Cerebellar nuclear complex (tissue), 1 donor: ENCODE measurements around the gene KLK15.

Experiments used
- DNase-seq, 2 experiments: peaks; one replicate each; lab custom pipeline; 2025; lab: John Stamatoyannopoulos, UW

Gene KLK15

DNA sequence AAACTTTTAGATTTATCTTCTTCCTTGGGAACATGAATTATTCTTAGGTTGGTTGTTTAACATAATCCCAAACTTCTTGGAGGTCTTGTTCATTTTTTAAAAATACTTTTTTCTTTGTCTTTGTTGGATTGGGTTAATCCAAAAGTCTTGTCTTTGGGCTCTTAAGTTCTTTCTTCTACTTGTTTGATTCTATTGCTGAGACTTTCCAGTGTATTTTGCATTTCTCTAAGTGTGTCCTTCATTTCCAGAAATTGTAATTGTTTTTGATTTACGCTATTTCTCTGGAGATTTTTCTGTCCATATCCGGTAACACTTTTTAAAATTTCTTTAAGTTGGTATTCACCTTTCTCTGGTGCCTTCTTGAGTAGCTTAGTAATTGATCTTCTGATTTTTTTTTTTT lies 9.8 kb upstream of the KLK15 start:
- no peak for DNase-seq

DNA sequence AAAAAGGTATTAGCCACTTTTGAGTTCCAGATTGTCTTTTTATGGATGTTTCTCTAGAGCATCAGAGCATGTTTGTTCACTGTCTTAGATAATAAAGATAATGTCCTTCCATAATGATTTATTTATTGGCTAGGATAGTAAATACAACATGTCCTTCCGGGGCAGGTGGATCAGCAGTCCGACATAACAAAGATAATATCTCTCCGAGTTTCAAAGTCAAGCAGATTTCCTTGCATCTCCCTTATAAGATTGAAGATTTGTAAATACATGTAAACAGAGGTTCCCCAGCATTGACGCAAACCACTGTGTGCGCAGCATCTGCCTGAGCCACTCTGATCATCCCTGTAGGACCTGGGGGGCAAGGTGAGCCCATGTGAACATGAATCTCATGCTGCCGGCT lies 8.8 kb upstream of the KLK15 start:
- DNase-seq: no peak

DNA sequence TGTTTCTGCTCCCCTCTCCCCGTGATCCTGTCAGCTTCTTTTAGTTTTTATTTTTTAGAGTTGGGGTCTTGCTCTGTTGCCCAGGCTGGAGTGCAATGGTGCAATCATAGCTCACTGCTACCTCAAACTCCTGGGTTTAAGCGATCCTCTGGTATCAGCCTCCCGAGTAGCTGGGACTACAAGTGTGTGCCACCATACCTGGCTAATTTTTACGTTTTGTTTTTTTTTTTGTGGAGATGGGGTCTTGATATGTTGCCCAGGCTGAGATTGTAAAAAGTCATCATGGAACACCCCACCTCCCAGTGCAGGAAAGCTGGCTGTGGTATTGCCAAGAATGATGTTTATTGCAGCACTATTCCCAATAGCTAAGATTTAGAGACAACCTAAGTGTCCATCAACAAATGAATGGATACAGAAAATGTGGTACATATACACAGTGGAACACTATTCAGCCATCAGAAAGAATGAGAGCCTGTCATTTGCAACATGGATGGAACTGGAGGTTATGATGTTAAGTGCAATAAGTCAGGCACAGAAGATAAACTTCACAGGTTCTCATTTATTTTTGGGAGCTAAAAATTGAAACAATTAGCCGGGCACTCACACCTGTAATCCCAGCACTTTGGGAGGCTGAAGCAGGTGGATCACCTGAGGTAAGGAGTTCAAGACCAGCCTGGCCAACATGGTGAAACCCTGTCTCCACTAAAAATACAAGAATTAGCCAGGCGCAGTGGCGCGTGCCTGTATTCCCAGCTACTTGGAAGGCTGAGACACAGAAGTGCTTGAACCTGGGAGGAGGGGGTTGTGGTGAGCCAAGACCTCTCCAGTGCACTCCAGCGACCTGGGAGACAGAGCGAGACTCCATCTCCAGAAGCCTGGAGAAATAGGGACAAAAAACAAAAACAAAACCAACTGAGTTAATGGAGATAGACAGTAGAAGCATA lies 6.6 kb upstream of the KLK15 start:
- DNase-seq: no peak

DNA sequence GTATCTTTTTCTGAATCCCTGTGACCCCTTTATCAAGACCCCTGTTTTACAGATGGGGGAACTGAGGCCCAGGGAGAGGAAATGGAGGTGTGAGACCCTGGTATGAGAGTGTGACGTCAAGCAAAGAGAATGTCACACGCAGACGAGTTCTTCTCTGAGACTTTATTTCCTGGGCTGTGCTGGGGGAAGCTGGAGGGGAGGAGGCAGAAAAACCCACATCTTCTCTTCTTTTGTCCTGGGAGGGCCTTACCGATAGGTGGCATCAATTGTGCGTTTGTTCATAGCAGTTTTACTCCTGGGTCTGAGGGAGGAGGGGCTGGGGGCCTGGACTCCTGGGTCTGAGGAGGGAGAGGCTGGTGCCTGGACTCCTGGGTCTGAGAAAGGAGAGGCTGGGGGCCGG lies 4.9 kb upstream of the KLK15 start:
- DNase-seq: no peak

DNA sequence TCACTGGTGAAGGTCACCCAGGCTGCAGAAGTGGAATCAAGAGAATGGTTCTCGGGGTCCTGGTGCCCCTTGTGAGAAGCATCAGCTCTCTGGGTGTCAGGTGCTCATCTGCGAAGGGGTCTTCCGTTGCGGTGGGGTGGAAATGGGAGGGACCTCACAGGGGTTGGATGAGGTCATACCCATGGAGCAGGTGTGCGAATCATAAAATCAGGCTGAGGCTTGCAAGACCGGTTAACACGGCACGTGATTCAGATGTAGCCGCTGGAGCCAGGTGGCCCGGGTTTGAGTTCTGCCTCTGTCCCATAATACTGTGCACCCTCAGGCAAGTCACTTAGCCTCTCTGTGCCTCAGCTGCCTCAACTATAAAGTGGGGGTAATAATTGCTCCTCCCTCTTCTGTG lies 3.9 kb upstream of the KLK15 start:
- no peak for DNase-seq

DNA sequence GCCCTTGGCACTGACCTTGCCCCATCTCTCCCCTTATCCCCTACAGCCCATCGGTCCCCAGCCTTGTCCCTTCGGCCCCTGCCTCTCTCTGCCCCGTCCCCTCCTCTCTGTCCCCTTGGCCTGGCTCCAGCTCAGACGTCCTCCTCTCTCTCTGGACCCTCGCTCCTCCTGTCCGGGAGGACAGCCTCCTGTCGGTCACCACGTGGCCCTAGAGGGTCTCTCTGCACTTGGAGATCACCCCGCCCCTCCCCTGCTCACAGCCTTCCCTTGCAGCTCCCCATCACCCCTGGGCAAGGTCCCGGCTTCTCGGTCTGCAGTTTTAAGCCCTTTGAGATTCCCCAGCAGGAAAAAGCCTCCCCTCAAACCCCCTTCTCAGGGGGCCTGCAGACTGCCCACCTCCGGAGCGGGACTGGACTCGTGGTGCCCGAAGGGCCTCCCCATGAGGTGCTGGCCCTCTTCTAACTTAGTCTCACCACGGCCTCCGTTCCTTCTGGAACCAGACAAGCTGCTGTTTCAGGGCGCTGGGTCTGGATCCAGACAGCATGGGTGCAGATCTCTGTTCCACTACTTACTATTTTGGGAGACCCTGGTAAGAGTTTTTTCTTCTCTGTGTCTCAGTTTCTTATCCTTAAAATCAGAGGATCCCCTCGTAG lies 3.3 kb upstream of the KLK15 start:
- no peak for DNase-seq

DNA sequence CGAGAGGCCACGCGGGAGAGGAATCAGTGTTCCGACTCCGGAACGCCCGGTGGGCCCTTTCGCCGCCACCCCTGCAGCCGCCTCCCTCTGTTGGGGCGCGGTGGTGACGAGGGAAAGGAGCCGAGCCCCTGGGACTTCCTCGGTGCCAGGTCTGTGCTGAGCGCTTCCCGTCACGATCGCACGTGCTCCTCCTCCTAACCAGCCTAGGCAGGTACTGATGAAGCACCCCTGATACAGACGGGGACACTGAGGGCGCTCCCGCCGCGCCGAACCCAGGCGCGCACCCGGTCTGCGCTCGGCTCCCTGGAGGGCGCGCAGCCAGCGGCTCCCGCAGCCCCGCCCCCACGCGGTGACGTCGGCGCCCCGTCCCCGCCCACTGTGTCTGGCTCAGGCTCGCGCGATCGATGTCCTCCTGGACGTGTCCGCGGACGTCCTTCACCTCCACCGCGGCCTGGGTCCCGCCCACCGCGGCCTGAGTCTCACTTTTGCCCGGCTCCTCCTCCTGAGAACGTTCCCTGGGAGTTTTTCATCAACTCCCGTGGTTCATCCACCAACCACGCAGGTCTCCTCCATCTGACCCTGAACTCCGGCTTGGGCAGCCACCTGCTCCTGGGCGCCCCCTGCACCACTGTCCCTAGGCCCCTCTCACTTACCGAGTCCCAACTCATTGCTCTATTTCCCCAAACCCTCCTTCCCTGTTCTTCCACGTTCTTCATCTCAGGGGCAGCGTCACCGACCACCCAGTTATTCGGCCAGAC lies 2.6 kb upstream of the KLK15 start:
- DNase-seq: no peak

DNA sequence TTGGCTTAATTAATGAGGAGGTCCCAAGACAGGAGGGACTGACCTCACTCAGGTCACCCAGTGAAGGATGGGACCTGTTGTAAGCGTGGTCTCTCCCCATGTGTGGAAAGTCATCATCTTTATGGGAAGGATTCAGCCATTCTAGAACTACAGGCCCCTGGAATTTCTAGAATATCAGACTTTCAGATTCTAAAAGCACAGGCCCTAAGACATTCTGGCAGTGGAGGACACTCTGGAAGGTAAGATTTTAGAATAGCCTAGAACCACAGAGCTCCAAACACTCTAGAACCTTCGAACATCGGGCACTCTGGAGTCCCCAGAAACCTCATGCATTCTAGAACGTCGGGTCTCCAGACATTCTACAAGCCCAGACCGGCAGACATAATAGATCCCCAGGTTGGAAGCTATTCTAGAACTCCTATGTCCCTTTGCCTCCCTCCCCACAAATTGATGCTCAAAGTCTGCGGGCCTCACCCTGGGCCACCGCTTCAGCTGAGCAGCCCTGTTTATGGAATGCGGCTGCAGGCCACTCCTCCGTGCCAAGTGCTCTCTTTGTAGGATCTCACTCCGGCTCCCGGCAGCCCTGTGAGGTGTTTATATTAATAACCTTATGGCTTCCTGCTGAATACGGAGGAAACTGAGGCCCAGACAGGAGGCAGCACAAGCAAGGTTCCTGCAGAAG lies 1.9 kb upstream of the KLK15 start:
- DNase-seq: no peak

DNA sequence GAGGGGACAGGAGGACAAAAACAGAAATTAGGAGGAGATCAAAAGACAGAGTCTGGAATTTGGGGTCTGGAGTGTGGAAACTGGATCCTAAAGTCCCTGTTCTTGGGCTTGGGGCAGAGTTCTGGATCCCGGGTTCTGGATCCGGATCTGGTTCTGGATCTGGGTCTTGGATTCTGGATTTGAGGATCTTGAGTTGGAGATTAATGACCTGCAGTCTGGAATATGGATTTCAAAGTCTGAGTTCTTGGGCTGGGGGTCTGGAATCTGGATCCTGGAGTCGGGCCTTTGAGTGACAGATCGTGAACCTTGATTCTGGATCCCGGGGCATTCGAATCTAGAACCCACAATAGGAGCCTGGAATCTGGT lies 411 bp upstream of the KLK15 start:
- no peak for DNase-seq

DNA sequence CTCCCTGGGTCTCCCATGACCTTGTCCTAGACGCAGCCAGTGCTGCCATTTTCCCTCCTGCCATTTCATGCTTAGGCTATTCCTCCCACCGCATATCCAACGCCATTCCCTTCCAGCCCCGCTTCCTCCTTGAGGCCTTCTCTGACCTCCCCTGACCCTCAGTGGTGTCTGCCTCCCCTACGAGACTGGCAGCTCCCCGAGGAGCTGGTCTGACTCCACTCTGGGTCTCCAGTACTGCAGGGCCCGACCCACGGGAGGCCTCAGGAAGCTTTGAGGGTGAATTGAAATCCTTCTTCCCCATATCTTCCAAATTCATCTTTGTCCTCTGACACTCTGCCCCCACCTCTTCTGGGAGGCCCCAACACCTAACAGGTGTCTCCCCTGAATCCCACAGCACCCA lies 708 bp downstream of the KLK15 start:
- DNase-seq: no peak

DNA sequence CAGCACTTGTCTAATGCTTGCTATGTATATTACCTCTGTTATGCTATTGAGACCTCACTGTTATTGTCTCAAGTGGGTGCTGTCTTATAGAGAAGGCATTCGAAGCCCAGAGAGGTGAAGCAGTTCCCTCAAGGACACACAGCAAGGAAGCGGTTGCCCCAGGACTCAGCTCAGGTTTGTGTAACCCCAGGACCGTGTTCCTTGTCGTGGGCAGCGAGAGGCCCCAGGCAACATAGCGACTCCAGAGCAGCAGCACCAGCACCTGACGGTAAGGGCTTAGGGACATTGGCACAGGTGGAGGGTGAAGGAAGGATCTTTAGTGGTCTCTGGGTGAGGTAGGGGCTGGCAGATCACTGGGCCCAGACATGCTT lies 2.4 kb downstream of the KLK15 start:
- no peak for DNase-seq

DNA sequence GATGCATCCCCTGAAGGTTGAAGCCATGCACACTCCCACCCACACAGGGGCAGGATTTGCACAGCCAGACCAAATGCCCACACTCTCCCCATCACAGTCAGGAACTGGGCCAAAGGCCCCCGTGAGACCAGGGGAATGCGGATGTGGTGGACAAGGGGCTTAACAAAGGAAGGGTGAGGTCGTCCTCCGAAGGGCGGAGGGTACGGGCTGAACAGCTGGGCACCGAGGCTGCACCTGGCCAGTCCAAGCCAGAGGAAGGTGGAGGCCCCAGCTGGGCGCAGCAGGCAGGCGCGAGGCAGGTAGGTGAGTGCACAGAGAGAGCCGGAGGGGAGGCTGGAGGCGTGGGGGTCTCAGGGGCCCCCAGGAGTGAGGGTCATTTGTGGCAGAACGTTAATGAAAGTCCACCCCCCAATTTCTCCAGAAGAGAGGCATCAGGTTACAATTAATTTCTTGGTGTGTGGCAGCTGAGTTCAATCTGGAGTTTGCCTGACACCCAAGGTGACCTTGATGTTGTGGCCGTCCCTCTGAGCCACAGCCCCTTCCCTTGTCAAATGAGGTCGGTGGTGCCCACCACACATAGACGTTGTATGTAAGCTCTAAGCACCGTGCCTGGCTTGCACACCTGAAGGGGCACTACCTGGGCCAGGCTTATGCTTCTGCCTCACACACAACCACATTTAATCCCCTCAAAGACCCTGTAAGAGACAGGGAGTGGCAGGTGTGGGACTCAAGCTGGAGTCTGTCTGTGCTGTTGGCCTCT lies 2.9 kb downstream of the KLK15 start:
- DNase-seq: no peak

DNA sequence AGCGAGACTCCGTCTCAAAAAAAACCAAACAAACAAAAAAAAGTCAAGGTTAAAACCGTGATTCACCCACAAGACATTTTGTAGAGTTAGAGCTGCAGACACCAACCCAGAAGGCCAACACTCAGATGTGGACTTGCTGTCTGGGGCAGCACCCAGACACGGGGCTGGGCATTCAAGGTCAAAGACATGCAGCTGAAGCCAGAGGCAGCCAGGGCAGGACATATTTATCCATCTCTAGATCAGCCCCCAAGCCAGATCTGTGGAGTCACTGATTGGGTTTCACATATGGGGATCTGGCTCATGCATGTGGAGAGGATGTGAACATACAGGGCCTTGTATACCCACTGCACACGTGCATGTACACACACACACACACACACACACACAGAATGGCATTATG lies 3.6 kb downstream of the KLK15 start:
- no peak for DNase-seq

DNA sequence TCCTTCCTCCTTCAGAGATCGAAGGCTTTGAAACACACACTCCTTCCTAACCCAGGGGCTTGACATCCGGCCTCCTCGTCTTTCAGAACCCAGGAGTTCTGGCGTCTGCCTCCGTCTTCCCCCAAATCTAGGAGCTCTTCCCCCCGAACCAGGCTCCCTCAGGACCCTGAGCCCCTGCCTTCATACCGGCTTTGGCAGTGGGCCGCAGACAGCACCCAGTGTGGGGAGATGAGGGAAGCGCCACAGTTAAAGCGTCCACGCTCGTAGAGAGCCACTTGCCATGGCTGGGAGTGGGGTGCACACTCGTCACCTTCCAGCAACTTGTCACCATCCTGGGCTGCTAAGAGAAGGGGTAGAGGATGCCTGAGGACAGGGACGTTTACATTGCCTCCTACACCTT lies 5.9 kb downstream of the KLK15 start:
- DNase-seq: no peak

DNA sequence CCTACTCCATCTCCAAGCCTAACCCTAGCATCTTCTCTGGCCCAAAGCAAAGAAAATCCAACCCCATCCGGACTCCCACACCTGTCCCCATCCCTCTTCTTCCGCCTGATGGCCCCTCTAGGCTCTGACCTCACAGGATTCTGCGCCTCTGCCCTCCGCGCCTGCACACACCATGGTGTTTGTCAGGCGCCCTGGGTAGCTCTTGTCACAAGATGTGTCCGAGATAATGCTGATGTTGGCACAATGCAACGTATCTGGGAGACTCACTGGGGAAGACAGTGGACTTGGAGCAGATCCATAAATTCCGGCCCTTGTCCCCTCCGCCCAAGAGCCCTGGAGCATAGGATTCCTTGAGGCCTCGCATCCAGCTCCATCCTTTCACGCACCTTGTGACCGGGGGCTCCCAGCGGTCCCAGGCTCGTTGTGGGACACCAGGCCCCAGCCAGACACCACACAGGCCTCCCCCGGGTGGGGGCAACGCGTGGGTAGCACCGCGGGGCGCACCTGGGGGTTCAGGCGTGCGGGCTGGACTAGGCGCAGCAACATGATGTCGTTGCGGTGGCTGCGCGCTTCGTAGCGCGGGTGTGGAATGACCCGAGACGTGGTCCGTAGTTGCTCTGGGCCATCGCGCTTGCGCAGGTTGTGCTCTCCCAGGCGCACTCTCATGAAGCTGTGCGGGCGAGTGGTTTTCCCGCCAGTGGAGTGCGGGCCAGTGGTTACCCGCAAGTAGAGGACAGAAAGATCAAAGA lies 6.7 kb downstream of the KLK15 start:
- no peak for DNase-seq

DNA sequence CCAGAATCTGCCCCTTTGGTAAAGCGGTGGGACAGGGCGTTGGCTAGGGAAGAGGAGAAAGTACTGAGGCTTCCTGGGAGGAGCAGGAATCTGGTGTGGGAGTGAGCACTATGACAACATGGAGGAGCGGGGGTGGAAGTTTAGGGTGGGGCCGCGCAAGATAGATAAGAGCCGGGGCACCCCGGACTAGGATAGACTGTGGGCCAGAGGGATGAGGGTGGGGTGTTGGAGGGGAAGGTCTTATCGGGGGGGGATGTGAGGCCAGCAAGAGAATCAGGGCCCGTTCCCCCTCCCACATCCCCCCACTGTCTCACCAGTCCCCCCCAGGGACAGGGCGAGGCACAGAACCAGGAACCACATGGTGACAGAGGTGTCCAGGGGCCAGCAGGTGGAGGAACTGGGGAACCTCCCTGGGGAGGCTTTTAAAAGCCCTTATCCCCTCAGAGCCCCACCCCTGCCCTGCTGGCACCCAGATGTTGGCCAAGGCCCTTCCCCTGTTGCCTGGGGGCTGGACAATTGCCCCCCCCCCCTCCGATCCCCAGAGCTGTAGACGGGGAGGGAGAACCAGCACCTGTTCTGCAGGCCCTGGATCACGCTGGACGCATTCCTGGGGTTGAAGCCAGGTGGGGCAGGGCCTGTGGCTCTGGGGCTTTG lies 9.9 kb downstream of the KLK15 start, which contains the start of gene KLK1:
KLK1 (minus strand) TSS at position 399 of the 654 bp plus-strand sequence; CDS start at position 360, 39 bp downstream.
- no peak for DNase-seq

DNA sequence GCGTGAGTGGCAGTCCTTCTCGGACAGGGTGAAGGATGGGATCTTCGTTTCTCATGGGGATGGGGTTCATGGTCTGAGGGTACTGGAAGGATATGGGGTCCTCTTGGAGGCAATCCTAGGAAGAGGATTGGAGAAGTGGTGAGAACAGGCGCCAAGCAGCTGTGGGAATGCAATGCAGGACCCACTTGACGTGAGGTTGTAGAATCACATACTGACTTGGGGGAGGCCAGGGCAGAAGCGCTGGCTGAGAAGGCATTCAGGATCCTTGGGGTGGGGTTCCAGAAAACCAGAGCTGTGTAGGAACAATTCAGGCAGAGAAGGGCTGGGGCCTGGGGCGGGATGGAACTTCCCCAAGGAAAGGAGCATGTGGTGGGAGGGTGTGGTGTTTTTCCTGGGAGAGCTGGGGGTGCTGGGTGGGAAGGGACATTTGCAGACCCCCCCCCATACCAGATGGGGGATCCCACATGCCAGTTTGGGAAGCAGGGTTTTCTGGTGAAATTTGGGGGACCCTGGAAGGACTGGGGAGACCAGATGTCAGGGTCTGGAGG lies 10.6 kb downstream of the KLK15 start:
- no peak for DNase-seq

DNA sequence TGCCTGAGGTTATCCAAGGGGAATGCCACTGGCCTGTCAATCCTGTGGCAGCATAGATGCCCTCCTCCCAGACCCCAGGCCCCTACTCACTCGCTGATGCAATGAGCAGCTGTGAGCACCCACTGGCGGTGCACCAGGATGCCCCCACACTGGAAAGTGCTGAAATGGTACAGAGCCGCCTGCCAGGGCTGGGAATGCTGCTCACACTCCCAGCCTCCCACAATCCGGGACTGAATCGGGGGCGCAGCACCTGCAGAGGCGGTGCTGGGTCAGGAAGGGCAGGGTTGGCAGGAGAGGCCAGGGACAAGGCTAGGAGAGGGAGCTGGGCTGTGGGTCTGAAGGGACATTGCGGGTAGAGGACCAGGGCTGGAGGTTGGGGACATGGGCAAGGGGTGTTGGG lies 11.8 kb downstream of the KLK15 start:
- no peak for DNase-seq

DNA sequence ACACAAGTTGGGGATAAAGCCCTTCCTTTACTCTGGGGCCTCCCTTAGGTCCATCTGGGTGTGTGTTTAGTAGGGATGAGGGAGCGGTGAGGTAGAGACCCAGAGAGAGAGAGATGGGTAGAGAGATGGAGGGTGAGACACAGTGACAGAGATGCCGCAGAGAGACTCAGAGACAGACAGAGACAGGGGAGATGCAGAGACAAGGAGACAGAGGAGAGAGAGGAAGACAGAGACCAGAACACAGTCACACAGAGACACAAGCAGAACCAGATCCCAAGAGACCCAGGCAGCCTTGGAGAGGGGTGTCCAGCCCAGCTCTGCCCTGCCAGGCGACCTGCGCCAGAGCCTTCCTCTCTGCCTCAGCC lies 12.1 kb downstream of the KLK15 start:
- no peak for DNase-seq
